Spleen (tissue), 11 donors: ENCODE measurements around the gene SYTL4. TPM values are rescaled to one million over a fixed set of nuclear protein-coding genes. Genes with fewer than 3 reads are reported as not detected.

Experiments used
- DNase-seq: peaks from one replicate; pipeline ENCODE4 v3.0.0-alpha.2; 2020
- H3K27ac ChIP-seq, 8 donors: fragments of 200-600 bp; sonication (generic) in 7 of 8; 1 replicate in 4 of 8; 2 replicates in 4 of 8; pipeline versions ENCODE4 v1.5.0 to v1.8.0; 2016 to 2021; ENCODE audit warnings: inconsistent platforms in 4 of 8, mild to moderate bottlenecking in 4 of 8, moderate library complexity in 1 of 8
- H3K27me3 ChIP-seq, 7 donors: fragments of 200-600 bp; sonication (generic) in 6 of 7; replicated peaks in 1 of 7; 1 replicate in 4 of 7; 2 replicates in 3 of 7; pipeline versions ENCODE4 v1.5.0 to v1.8.0; 2016 to 2021; ENCODE audit warnings: inconsistent platforms in 3 of 7, mild to moderate bottlenecking in 1 of 7
- H3K36me3 ChIP-seq, 6 donors: fragments of 200-600 bp; sonication (generic) in 5 of 6; 1 replicate in 4 of 6; 2 replicates in 2 of 6; pipeline versions ENCODE4 v1.5.0 to v1.8.0; 2016 to 2021; ENCODE audit warnings: inconsistent platforms in 2 of 6
- H3K4me1 ChIP-seq, 6 donors: fragments of 200-600 bp; sonication (generic) in 5 of 6; 1 replicate in 3 of 6; 2 replicates in 3 of 6; pipeline versions ENCODE4 v1.5.0 to v1.8.0; 2016 to 2021; ENCODE audit warnings: inconsistent platforms in 3 of 6
- H3K4me3 ChIP-seq, 8 donors: fragments of 200-600 bp; sonication (generic) in 7 of 8; 1 replicate in 4 of 8; 2 replicates in 4 of 8; pipeline versions ENCODE4 v1.5.0 to v1.8.0; 2016 to 2021; ENCODE audit warnings: inconsistent platforms in 4 of 8, mild to moderate bottlenecking in 4 of 8, moderate library complexity in 2 of 8
- H3K9me3 ChIP-seq, 8 donors: fragments of 200-600 bp; sonication (generic) in 7 of 8; 1 replicate in 4 of 8; 2 replicates in 4 of 8; pipeline versions ENCODE4 v1.5.0 to v1.8.0; 2016 to 2021; ENCODE audit warnings: inconsistent platforms in 4 of 8
- POLR2A ChIP-seq, 3 donors: fragments of 450-650 bp; IDR thresholded peaks; one replicate each; pipeline ENCODE4 v1.5.1; 2017; ENCODE audit warnings: antibody characterized with exemption in 3 of 3, mild to moderate bottlenecking in 1 of 3
- POLR2AphosphoS5 ChIP-seq, 3 donors: sonication (generic); formaldehyde crosslinking; IDR thresholded peaks; one replicate each; pipeline ENCODE4 v1.5.1; 2017; ENCODE audit warnings: antibody characterized with exemption in 3 of 3
- WGBS, 5 donors: extraction: QIAGEN DNeasy Blood & Tissue Kit in 3 of 5; methylation state at CpG; one replicate each; pipeline versions ENCODE4 v1.1.5 to v1.1.7; 2013 to 2018; 5-methylcytosine and 5-hydroxymethylcytosine counted together
- intact Hi-C: fragments of 100-400 bp; cut with DNase I; formaldehyde crosslinking; loops from one replicate; pipeline ENCODE4 v1.15.0; 2023; ENCODE audit warnings: low total_unique reads
- polyA plus RNA-seq, 3 donors: library from polyadenylated mRNA; stranded (reverse); fragments of 200-250 nt; gene quantifications; one replicate each; pipeline ENCODE4 v1.2.1, GENCODE V29; 2013
- total RNA-seq, 7 donors: library from RNA; depleted of rRNA in 3 of 7; stranded (reverse); fragments of >200 nt in 3 of 7; fragmentation: NEBNext Ultra II Directional in 4 of 7; extraction: Animal tissue kit (Norgen Biotek cat#: 25700) in 4 of 7; gene quantifications; one replicate each; pipeline versions ENCODE4 v1.1.0 to v1.2.1, GENCODE V29; 2016 to 2021
- TF ChIP-seq, protein P1 (sequence below), 11 experiments: fragments of 200-600 bp in 7 of 11; fragments of 450-650 bp in 4 of 11; sonication (generic) in 4 of 11; IDR thresholded peaks in 8 of 11; conservative IDR thresholded peaks in 3 of 11; 1 replicate in 7 of 11; 2 replicates in 4 of 11; pipeline versions ENCODE4 v1.4.0 to v1.8.0; 2016 to 2021; ENCODE audit warnings: antibody characterized with exemption in 11 of 11, inconsistent platforms in 4 of 11, mild to moderate bottlenecking in 1 of 11
- donor health status: healthy with polysubstance abuse.
- donor health status: DM: no; HTN: no; CAD: no; lungs with moderate emphysema.
- donor health status: DM: no; HTN: no; CAD: no.
- donor health status: Bipolar disorder and iron deficiency.
- donor health status: healthy.
- donor health status: DM: no; HTN: no; CAD: no.
- donor health status: DM: yes; HTN: yes; CAD: no.

SYTL4 gene
- total and polyA plus RNA-seq, 10 donors = 1.2 to 16.8 (median 6.7) TPM

DNA sequence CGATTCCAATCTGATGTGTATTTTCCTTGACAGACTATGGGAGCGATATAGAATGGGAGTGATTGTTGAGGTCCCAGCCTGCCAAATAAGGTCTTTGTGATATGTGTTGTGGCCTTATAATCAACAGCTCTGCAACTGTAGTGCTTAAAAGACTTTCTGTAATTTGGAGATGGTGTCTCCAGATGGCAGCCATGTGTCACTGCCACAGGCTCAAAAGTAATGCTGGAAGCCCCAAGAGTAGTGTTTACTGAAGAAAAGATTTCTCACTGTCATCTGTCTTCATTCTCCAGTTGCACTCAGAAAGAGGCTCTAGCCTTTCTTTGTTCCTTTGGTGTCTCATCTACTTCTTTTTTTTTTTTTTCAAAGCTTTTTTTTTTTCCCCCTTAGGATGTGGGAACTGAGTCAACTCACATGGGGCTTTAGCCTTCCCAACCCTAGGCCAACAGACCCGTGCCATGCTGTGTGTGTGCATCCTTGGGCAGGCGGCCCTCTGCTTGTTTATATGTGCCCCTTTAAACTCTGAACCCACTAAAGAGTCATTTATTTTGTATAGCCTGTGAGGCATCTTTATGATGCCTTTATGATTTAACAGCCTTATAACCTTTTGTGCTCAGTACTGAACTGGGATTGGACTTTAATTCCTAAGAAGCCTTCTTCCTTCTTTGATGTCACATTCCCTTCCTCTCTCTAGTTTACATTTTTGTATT is 72.3 kb downstream of the SYTL4 start:
- no peaks in the 10 kb centered on the region for H3K9me3 ChIP-seq
- no peaks in the 10 kb centered on the region for H3K4me1 ChIP-seq
- no peak overlapping the region for H3K27ac ChIP-seq
- no peak for DNase-seq
- TF ChIP-seq, protein P1, sequence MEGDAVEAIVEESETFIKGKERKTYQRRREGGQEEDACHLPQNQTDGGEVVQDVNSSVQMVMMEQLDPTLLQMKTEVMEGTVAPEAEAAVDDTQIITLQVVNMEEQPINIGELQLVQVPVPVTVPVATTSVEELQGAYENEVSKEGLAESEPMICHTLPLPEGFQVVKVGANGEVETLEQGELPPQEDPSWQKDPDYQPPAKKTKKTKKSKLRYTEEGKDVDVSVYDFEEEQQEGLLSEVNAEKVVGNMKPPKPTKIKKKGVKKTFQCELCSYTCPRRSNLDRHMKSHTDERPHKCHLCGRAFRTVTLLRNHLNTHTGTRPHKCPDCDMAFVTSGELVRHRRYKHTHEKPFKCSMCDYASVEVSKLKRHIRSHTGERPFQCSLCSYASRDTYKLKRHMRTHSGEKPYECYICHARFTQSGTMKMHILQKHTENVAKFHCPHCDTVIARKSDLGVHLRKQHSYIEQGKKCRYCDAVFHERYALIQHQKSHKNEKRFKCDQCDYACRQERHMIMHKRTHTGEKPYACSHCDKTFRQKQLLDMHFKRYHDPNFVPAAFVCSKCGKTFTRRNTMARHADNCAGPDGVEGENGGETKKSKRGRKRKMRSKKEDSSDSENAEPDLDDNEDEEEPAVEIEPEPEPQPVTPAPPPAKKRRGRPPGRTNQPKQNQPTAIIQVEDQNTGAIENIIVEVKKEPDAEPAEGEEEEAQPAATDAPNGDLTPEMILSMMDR (IDR thresholded peaks at IDR 0.05 in 8 of 11, conservative IDR thresholded peaks at IDR 0.05 in 3 of 11) = no peak
- no peak for TF ChIP-seq POLR2A (IDR thresholded peaks at IDR 0.05)
- TF ChIP-seq POLR2AphosphoS5 (IDR thresholded peaks at IDR 0.05) = no peak
- 77 to 85% (median 84%) methylated on average over 4 of the region's 4 CpGs for WGBS, 5 donors
- H3K4me3 ChIP-seq = no peak overlapping the region
- no peaks in the 10 kb centered on the region for H3K36me3 ChIP-seq
- intact Hi-C loops = no loop called here
- peaks cover 0 to 16% (median 0%) of the 10 kb centered on the region in 7 donors for H3K27me3 ChIP-seq

- TF ChIP-seq, protein P1 (IDR thresholded peaks at IDR 0.05 in 8 of 11, conservative IDR thresholded peaks at IDR 0.05 in 3 of 11) = no peak
- no peak for TF ChIP-seq POLR2AphosphoS5 (IDR thresholded peaks at IDR 0.05)
- TF ChIP-seq POLR2A (IDR thresholded peaks at IDR 0.05) = no peak
- no peaks in the 10 kb centered on the region for H3K9me3 ChIP-seq
- H3K27ac ChIP-seq = no peak overlapping the region
- peaks cover 0 to 16% (median 0%) of the 10 kb centered on the region in 7 donors for H3K27me3 ChIP-seq
- no peak overlapping the region for H3K4me3 ChIP-seq
- 47 to 66% (median 57%) methylated on average over 3 of the region's 3 CpGs for WGBS, 5 donors
- H3K4me1 ChIP-seq = no peaks in the 10 kb centered on the region
- intact Hi-C loops = no loop called here
- H3K36me3 ChIP-seq = no peaks in the 10 kb centered on the region
- no peak for DNase-seq
These were observed 73.0 kb downstream of the SYTL4 start for GRCh38 chrX:100658941-100659381.

DNA sequence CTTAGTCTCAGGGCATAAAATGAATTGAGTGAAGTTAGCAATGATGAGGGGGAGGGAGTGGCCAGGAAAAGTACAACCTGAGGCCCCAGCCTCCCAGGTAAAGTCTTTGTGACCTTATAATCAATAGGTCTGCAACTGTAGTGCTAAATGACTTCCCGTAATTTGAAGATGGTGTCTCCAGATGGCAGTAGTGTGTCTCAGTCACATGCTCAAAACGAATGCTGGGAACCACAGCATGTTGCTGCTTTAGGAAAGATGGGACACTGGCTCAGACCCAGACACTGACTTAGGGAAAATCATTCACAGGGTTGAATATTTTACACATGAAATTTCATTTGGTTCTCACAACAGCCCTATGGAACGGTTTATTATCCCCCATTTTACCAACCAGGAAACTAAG is 77.7 kb downstream of the SYTL4 start:
- intact Hi-C loops = no loop called here
- no peak overlapping the region for H3K27ac ChIP-seq
- no peaks in the 10 kb centered on the region for H3K9me3 ChIP-seq
- 29 to 57% (median 34%) methylated on average over 3 of the region's 3 CpGs for WGBS, 5 donors
- H3K4me1 ChIP-seq = peaks cover 0 to 2% (median 0%) of the 10 kb centered on the region in 6 donors
- peaks cover 0 to 10% (median 0%) of the 10 kb centered on the region in 7 donors for H3K27me3 ChIP-seq
- no peak overlapping the region for H3K4me3 ChIP-seq
- no peaks in the 10 kb centered on the region for H3K36me3 ChIP-seq
- TF ChIP-seq POLR2A (IDR thresholded peaks at IDR 0.05) (no peak), POLR2AphosphoS5 (IDR thresholded peaks at IDR 0.05) (no peak)
- no peak for DNase-seq

DNA sequence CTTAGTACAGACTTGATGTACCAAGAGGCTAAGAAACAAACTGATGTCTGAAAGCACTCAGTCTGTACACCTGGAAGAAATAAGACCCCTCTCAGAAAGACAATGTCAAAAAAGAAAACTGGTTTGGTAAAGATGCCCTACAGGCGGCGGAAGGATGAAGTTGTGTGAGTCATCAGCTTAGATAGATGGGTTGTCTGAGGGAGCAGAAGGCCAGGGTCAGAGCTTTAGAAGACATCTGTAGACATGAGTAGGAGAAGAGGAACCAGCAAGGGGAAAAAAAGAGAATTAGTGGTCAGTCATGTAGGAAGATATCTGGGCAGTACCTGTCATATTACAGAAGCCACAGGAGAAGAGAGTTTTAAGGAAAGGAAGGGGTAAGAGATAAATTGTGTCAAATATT is 79.7 kb downstream of the SYTL4 start:
- TF ChIP-seq POLR2A (IDR thresholded peaks at IDR 0.05) (no peak), POLR2AphosphoS5 (IDR thresholded peaks at IDR 0.05) (no peak)
- TF ChIP-seq, protein P1 (IDR thresholded peaks at IDR 0.05 in 8 of 11, conservative IDR thresholded peaks at IDR 0.05 in 3 of 11) = no peak

More for the DNA sequence above, 79.7 kb downstream of the SYTL4 start:
- no peaks in the 10 kb centered on the region for H3K36me3 ChIP-seq
- intact Hi-C loops = no loop called here
- H3K9me3 ChIP-seq = no peaks in the 10 kb centered on the region
- no peak overlapping the region for H3K4me3 ChIP-seq
- 78 to 95% (median 80%) methylated on average over 2 of the region's 2 CpGs for whole genome bisulfite sequencing, 5 donors
- no peak overlapping the region for H3K27ac ChIP-seq
- H3K4me1 ChIP-seq = peaks cover 0 to 3% (median 0%) of the 10 kb centered on the region in 6 donors
- DNase-seq = no peak
- H3K27me3 ChIP-seq = no peaks in the 10 kb centered on the region
